ENCODE measurements around the gene ARPC1B. TPM values are rescaled to one million over a fixed set of nuclear protein-coding genes. Genes with fewer than 3 reads are reported as not detected.

ARPC1B gene
- total and polyA plus RNA-seq, 9 of the 15 experiments (the other 6 are each of a cell fraction or from before 2014, with no cell fraction given), result 6.7 to 357 (median 211) TPM

DNA sequence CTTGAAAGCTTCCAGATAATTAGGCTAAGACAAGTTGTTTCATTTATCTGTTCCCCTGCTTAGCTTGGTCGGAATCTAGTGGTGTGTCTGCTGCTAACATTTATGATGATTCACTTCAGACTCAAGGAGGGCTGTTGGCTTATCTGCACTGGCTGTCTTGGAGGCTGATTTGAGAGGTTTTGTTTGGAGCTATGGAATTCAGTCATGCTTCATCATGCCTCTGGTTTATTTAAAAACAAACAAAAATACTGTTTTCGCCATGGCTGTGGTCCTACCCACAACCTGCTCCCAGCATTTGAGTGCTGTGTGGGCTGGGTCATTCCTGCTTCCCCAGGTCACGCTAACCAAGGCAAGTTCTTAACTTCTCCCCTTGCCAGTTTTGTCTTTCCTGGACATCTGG, 11.7 kb upstream of the ARPC1B start (continued):
- TF ChIP-seq, protein P1, sequence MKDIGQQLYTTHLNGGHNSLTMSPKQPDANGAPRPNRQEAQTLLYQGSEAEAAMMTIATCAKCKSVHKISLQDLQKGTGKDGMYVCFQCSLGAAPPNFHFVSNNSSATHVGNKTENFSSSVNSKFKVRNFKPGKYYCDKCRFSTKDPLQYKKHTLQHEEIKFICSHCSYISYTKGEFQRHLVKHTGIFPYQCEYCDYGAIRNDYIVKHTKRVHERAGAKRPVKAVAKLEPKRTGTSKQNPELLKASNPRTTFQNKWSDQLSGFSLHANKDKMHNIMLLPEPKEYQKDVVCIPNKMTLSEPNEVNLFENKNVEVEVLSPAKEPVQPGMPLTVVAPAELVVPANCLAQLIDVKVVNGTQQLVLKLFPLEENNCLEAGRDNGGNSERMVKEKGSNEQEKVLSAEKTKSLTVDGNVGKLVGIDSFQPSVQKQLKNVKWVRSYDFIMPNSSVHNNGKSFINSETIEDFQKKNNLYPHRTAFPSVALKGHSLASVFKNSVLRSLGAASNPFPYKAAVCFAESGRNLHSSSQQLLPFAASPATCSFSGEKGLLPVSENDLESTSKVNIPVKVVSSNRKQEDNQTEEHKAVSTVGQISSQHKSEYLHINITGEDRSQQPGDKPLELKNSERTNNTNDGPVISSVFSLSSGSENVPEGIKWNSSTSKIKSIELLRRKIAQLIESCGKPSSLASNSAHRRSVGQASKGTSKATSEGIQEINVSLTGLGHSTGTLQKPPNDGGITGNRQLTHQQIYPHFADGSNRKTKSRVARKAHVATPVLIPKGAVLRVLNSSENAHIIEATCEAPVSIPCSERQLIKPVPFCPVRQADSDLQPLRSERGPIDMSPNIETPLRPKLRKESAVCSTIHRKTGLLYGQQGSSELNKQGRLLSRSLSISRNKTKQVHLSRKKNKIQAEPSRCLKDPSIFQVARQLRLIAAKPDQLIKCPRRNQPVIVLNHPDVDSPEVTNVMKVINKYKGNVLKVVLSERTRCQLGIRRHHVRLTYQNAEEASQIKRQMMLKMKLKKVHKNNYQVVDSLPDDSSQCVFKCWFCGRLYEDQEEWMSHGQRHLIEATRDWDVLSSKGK (CRISPR knock-in tag; IDR thresholded peaks at IDR 0.05), result no peak
- no peak for TF ChIP-seq RBM22 (IDR thresholded peaks at IDR 0.05; ENCODE audit: low read depth, low read length, poor library complexity, severe bottlenecking)
- TF ChIP-seq, protein P2, sequence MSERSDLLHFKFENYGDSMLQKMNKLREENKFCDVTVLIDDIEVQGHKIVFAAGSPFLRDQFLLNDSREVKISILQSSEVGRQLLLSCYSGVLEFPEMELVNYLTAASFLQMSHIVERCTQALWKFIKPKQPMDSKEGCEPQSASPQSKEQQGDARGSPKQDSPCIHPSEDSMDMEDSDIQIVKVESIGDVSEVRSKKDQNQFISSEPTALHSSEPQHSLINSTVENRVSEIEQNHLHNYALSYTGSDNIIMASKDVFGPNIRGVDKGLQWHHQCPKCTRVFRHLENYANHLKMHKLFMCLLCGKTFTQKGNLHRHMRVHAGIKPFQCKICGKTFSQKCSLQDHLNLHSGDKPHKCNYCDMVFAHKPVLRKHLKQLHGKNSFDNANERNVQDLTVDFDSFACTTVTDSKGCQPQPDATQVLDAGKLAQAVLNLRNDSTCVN (CRISPR knock-in tag; IDR thresholded peaks at IDR 0.05), result no peak
- TF ChIP-seq JUND (IDR thresholded peaks at IDR 0.05; ENCODE audit: borderline replicate concordance, low read depth, low read length), result peak; percentile 64; the same call in 1 of the 2 replicates
- TF ChIP-seq JUND (tag; IDR thresholded peaks at IDR 0.05; ENCODE audit: borderline replicate concordance, low read depth, low read length), result peak; percentile 77; the same call in 2 of the 3 replicates
- TF ChIP-seq CBFA2T3 (IDR thresholded peaks at IDR 0.05), result peak; percentile 61
- peak; percentile 52; the same call in 1 of the 2 replicates for TF ChIP-seq DPF2 (IDR thresholded peaks at IDR 0.05)
- no peak for TF ChIP-seq ZNF644 (tag; IDR thresholded peaks at IDR 0.05; ENCODE audit: low read depth)
- 0 out of 2 replicates have a peak, but pooled peaks have one; percentile 5 for TF ChIP-seq MTA2 (IDR thresholded peaks at IDR 0.05; ENCODE audit: low read depth)
- TF ChIP-seq SMARCA4 (IDR thresholded peaks at IDR 0.05), result peak; percentile 66
- TF ChIP-seq, protein P3, sequence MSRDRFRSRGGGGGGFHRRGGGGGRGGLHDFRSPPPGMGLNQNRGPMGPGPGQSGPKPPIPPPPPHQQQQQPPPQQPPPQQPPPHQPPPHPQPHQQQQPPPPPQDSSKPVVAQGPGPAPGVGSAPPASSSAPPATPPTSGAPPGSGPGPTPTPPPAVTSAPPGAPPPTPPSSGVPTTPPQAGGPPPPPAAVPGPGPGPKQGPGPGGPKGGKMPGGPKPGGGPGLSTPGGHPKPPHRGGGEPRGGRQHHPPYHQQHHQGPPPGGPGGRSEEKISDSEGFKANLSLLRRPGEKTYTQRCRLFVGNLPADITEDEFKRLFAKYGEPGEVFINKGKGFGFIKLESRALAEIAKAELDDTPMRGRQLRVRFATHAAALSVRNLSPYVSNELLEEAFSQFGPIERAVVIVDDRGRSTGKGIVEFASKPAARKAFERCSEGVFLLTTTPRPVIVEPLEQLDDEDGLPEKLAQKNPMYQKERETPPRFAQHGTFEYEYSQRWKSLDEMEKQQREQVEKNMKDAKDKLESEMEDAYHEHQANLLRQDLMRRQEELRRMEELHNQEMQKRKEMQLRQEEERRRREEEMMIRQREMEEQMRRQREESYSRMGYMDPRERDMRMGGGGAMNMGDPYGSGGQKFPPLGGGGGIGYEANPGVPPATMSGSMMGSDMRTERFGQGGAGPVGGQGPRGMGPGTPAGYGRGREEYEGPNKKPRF (IDR thresholded peaks at IDR 0.05; ENCODE audit: low read depth, low read length), result no peak
- TF ChIP-seq ZFP30 (CRISPR knock-in tag; IDR thresholded peaks at IDR 0.05; ENCODE audit: borderline replicate concordance), result no peak
- TF ChIP-seq, protein P4, sequence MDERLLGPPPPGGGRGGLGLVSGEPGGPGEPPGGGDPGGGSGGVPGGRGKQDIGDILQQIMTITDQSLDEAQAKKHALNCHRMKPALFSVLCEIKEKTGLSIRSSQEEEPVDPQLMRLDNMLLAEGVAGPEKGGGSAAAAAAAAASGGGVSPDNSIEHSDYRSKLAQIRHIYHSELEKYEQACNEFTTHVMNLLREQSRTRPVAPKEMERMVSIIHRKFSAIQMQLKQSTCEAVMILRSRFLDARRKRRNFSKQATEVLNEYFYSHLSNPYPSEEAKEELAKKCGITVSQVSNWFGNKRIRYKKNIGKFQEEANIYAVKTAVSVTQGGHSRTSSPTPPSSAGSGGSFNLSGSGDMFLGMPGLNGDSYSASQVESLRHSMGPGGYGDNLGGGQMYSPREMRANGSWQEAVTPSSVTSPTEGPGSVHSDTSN (CRISPR knock-in tag; IDR thresholded peaks at IDR 0.05; ENCODE audit: low read depth), result no peak
- TF ChIP-seq, protein P4 (tag; conservative IDR thresholded peaks at IDR 0.05; ENCODE audit: low read depth), result peak; percentile 50; the same call in 1 of the 2 replicates
- TF ChIP-seq, protein P5, sequence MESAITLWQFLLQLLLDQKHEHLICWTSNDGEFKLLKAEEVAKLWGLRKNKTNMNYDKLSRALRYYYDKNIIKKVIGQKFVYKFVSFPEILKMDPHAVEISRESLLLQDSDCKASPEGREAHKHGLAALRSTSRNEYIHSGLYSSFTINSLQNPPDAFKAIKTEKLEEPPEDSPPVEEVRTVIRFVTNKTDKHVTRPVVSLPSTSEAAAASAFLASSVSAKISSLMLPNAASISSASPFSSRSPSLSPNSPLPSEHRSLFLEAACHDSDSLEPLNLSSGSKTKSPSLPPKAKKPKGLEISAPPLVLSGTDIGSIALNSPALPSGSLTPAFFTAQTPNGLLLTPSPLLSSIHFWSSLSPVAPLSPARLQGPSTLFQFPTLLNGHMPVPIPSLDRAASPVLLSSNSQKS (CRISPR knock-in tag; IDR thresholded peaks at IDR 0.05), result no peak
- no peak for TF ChIP-seq BACH1 (tag; IDR thresholded peaks at IDR 0.05)
- no peak for TF ChIP-seq ZNF764 (CRISPR knock-in tag; IDR thresholded peaks at IDR 0.05; ENCODE audit: low read depth)
- TF ChIP-seq TAL1 (IDR thresholded peaks at IDR 0.05), result peak; percentile 37; the same call in 1 of the 2 replicates

Data from K562 (cell line).